Stomach (tissue), 4 donors: ENCODE measurements around the gene COPG1.

Source experiments
- EP300 ChIP-seq: sonication (generic); formaldehyde crosslinking; IDR thresholded peaks from one replicate; pipeline ENCODE4 v1.6.1; 2017; ENCODE audit warnings: antibody characterized with exemption
- POLR2AphosphoS5 ChIP-seq, 3 donors: sonication (generic); formaldehyde crosslinking; IDR thresholded peaks; one replicate each; pipeline ENCODE4 v1.6.1; 2016; ENCODE audit warnings: antibody characterized with exemption in 3 of 3
- TF ChIP-seq, protein P1 (sequence below), 7 experiments: fragments of 450-650 bp in 4 of 7; fragments of 200-600 bp in 3 of 7; sonication (generic) in 3 of 7; IDR thresholded peaks; one replicate each; pipeline ENCODE4 v1.5.1; 2016 to 2019; ENCODE audit warnings: antibody characterized with exemption in 7 of 7, control low read depth in 2 of 7, mild to moderate bottlenecking in 1 of 7

DNA sequence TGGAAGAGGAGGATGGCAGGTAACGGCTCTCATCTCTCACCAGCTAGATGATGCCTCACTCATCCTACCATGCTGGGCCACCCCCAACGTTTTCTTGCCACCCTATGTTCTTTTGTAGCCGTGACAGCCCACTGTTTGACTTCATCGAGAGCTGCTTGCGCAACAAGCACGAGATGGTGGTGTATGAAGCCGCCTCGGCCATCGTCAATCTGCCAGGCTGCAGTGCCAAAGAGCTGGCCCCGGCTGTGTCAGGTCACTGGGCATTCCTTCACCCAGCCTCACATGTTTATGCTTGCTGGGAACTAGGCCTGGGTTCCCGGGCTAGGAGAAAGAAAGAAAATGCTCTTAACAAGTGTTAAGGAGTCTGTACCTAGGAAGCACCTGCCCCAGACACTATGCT is 8.2 kb downstream of the COPG1 start:
- TF ChIP-seq, protein P1, sequence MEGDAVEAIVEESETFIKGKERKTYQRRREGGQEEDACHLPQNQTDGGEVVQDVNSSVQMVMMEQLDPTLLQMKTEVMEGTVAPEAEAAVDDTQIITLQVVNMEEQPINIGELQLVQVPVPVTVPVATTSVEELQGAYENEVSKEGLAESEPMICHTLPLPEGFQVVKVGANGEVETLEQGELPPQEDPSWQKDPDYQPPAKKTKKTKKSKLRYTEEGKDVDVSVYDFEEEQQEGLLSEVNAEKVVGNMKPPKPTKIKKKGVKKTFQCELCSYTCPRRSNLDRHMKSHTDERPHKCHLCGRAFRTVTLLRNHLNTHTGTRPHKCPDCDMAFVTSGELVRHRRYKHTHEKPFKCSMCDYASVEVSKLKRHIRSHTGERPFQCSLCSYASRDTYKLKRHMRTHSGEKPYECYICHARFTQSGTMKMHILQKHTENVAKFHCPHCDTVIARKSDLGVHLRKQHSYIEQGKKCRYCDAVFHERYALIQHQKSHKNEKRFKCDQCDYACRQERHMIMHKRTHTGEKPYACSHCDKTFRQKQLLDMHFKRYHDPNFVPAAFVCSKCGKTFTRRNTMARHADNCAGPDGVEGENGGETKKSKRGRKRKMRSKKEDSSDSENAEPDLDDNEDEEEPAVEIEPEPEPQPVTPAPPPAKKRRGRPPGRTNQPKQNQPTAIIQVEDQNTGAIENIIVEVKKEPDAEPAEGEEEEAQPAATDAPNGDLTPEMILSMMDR (IDR thresholded peaks at IDR 0.05), result no peak
- TF ChIP-seq EP300 (no peak), POLR2AphosphoS5 (IDR thresholded peaks at IDR 0.05) (no peak)
